GM12872 (cell line): ENCODE results near the gene ACTA2.

Experiments
- CTCF ChIP-seq: IDR thresholded peaks from 3 replicates; pipeline ENCODE4 v1.5.1; 2011; ENCODE audit warnings: low read depth, mild to moderate bottlenecking, low read length, moderate library complexity; ENCODE audit not compliant: insufficient read depth

ACTA2 gene

GRCh38 chr10:88938938-88939337 lies 13.6 kb downstream of the ACTA2 start:
- no peak for TF ChIP-seq CTCF

GRCh38 chr10:88938039-88938438 lies 14.5 kb downstream of the ACTA2 start:
- no peak for TF ChIP-seq CTCF

DNA sequence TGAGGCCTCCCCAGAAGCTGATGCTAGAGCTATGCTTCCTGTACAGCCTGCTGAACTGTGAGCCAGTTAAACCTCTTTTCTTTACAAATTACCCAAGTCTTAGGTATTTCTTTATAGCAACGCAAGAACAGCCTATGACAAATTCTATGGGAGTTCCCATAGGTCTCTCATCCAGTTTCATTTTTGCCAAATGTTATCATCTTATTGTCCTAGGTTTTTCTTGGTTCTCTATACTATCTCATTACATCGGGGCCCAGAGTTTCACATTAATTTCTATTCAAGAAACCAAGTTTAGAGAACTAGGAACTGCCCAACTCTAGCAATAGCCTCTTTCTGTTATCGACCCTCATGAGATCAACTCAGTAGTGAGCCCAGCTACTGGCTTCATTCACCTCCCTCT lies 15.9 kb downstream of the ACTA2 start:
- no peak for TF ChIP-seq CTCF

GRCh38 chr10:88934900-88935672 lies 17.5 kb downstream of the ACTA2 start:
- TF ChIP-seq CTCF, result peak; percentile 88

- no peak for TF ChIP-seq CTCF
These were observed 19.0 kb downstream of the ACTA2 start for GRCh38 chr10:88933564-88933963.

- TF ChIP-seq CTCF, result peak; percentile 90
These were observed 19.9 kb downstream of the ACTA2 start for GRCh38 chr10:88932539-88933256.

DNA sequence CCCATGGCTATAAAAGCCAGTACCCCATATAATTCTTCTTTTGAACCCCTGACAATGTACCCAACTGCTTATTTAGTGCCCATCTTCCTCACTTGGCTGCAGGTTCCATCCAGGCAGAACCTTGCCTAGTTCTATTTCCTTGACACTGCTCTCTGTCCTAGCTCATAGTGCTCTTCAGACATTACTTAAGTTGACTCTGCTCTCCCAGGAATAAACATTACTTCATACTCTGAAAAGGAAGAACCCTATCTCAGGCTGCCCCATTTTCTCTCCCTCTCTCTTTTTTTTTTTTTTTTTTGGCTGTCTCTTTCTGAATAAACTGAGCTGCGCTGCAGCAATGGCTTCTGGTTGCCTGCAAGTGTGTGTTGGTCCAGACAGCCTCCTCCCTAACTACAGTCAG lies 21.0 kb downstream of the ACTA2 start:
- TF ChIP-seq CTCF, result no peak
